HG03342 (cell line): Measurements from ENCODE around the gene CALU.

ENCODE experiments used
- ATAC-seq: cut with Tn5 transposase; IDR thresholded peaks from one replicate; pipeline ENCODE4 v1.9.1; 2021; ENCODE audit warnings: mild to moderate bottlenecking, moderate library complexity; ENCODE audit not compliant: unreplicated experiment

The CALU gene

DNA sequence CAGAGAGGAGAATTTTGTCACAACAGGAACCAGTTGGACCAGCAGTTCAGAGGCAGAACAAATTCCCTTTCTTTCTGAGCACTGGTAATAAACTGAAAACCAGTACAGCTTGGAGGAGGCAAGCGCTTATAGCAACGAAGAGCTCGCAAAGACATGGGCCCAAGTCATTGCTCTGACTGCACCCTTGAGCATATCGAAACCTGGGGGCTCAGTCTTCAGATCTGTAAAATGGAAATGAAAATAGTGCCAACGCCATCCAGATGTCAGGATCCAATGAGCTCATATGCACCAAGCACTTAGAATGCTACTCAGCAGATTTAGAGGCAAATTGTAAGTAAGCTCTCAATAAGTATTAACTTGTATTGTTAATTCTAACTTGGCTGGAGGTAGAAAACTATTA, 14.4 kb upstream of the CALU start:
- ATAC-seq = no peak

DNA sequence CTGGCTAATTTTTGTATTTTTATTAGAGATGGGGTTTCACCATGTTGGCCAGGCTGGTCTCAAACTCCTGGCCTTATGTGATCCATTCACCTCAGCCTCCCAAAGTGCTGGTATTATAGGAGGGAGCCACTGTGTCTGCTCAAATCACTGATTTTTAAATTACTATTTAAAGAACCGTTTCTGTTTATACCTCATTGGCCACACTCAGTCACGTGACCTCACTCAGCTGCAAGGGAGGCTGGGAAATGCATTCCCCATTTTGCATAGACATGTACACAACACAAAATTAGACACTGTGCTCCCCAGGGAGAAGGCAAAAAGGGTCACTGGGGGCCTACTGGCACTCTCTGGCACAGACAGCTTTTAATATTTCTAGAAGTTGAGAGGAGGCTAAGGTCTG, 13.6 kb upstream of the CALU start:
- no peak for ATAC-seq

DNA sequence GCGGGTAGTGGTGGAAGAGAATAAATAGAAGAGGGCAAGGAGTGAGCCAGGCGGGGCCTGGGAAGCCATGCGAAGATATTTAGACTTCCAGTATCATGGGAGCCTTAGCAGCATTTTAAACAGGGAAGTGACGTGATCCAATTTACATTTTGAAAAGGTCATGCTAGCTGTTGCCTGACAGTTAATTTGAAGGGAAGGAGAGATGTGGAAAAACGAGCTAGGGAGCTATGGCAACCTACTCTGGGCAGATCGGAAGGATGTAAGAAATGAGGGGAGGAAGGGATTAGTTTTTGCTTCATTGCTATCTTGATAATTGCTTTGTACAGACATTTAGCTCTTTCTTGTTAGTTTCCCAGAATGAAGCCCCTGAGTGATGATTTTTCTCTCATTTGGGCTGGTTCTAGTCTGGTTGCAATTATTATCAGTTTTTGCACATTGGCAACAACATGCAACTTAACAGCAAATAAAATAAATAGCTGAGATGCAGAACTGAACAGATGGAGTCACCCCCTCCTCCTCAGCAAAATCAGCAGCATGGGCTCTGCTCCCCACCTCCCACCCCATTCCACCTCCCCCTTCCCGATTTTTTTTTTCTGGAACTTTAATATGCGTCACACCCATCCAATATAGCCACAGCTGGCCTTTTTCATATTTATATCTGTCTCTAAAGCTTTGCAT, 13.0 kb upstream of the CALU start:
- ATAC-seq = no peak

DNA sequence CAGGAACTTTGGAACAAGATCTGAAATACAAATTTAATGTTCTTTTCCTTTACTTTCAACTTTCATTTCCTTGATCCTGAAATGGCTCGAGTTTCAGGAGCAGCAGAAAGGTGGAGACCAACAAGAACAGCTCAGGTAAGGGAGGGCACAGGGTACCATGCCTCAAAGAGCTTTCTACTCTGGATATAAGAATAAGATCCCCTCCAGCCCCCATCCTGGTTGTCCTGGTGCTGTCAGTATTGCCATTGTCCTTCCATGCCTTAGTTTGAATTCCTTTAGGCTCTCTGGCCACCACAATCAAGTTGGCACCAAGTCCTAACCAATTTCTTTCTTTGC, 12.5 kb upstream of the CALU start:
- no peak for ATAC-seq

DNA sequence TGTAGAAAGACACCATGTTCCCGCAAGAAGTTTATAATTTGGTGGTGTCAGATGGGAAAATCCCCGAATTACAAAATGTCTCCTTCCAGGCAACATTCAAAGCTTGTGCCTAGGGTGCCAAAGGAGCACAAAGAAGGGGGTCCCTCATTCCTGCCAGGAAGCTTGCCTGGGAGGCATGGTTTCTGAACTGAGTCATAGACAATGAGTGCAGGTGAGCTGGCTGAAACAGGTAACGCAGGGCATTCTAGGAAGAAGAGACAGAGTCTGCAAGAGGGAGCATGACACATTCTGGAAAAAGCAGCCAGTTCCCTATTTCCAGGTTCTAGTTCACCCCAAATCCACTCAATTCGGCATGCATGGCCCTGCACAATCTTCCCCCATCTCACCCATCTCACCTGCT, 11.9 kb upstream of the CALU start:
- no peak for ATAC-seq

DNA sequence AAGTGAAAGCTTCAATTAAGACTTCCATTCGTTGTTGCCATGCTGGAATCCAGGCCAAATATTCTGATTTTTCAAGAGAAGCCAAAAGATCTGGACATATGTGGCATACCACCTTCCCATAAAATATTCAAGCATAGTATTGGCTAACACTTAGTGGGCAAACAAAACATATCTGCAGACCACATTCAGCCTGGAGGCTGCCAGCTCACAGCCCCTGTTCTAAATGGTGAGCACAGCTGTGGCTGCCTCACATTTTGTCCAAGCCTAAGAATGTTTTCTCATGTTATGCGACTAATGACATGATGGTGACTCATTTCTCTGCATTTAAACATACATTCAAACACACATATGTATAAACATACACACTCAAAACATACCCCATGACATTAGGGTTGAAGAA, 10.6 kb upstream of the CALU start:
- ATAC-seq = no peak

DNA sequence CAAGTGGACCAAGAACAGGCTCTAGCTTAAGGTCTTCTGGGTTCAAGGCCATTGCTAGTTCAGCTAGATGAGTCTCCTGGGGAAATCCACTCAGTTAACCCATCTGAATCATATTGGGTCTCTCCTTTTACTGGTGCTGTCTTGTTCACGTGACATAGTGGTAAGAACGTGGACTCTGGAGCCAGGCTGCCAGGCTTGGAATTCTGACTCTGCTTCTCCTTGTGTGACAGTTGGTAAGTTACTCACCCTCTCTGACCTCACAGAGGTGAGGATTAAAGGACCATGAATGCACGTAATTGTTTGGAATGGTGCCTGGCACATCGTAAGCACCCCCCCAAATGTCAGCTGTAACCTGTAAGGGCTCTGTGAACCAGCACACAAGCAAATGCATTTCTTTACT, 9.7 kb upstream of the CALU start:
- ATAC-seq = no peak

DNA sequence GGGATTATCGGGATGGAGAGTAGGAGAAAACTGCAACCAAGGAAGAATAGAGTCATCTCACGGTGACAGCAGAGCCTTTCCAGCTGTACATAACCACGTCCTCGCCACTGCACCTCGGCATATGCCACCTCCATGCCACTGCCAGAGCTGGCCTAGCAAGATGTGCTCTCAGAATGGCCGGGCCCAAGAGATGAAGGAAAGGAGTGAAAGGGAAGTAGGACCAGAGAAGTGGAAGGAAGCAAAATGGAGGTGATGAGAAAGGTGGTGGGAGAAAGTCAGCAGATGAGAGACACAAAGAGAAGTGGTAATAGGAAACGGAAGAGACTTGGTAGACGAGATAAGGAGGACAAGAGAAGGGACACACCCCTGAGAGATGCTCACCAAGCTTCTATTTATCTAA, 8.0 kb upstream of the CALU start:
- no peak for ATAC-seq

DNA sequence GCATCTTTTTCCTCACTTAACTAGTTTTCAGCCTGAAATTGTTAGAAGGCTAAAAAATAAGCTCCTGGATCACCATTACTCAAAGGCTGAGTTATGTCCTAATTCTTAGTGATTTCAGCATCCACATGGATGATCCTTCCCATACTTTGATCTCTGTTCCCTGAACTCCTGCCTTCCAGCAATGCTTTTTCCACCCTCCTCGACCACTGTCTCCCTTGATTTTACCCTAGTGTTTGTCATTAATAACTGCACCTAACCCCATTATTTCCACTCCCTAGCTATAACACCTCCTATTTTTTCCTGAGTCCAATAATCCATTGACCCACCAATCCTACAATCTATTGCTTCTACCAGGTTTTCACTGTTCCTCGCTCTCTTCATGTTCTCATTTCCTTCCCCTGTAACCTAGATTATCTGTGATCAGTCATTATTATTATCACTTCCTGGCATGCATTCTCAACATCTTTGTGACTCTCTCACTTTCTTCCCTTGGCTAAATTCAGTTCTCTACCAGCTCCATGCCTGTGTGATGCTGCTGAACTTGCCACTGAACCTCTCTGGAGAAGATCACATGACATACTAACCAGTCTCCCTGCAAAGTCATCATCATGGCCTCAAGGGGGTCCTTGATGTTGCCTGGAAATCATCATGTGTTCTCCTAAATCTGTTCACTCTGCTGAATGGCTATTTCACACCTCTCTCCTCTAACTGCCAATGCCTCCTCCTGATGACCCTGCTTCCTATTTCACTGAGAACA, 6.5 kb upstream of the CALU start:
- ATAC-seq = no peak

DNA sequence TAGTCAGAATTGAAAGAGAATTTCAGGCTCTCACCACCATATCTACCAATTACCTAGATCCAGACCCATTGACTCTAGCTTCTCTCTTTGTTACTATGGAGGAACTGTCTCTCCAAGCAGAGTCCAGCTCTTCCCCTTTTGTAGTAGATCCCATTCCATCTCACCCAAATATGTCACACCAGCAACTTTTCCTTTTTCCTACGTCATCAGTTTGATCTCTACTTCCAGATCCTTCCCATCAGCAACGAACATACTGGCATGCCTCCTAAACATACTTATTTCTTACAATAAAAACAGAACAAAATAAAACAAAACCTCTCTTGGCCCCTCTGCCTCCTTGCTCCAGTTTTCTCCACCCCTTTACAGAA, 5.9 kb upstream of the CALU start:
- ATAC-seq = no peak

DNA sequence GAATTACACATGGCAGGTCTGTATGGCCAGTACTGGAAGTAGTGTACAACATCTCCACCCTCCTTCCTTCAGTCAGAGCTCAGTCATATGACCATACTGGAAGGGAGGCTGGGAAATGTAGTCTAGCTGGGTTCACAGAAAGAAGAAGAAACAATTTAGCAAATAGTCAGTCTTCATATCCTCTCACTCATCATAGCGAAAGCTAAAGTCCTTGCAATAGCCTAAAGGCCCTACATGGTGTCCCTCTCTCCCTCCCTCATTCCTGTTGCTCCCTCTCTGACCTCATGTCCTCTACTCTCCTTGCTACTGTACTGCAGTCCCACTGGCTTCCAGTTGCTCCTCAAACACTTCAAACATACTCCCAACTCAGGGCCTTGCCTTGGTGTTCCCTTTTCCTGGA, 4.3 kb upstream of the CALU start:
- ATAC-seq = no peak

DNA sequence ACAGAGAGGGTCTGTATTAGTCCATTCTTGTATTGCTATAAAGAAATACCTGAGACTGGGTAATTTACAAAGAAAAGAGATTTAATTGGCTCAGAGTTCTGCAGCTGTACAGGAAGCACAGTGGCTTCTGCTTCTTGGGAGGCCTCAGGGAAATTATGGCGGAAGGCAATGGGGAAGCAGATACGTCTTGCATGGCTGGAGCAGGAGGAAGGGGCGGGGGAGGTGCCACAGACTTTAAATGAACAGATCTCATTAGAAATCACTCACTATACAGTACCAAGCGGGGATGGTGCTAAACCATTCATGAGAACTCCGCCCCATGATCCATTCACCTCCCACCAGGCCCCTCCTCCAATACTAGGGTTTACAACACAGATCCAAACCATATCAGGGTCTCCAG, 3.7 kb upstream of the CALU start:
- ATAC-seq = no peak

DNA sequence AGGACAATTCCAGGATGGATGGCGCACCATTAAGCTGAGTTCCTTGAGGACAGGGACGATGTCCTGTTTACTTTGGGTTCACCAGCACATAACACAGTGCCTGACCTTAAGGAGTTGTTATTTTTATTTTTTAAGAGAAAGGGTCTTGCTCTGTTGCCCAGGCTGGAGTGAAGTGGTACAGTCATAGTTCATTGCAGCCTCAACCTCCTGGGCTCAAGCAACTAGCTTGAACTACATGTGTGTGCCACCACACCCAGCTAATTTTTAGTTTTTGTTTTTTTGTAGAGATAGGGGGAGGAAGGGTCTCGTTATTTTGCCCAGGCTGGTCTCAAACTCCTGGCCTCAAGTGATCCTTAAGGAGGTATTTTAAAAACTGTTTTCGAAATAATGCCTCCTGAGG, 1.7 kb upstream of the CALU start:
- ATAC-seq = no peak

DNA sequence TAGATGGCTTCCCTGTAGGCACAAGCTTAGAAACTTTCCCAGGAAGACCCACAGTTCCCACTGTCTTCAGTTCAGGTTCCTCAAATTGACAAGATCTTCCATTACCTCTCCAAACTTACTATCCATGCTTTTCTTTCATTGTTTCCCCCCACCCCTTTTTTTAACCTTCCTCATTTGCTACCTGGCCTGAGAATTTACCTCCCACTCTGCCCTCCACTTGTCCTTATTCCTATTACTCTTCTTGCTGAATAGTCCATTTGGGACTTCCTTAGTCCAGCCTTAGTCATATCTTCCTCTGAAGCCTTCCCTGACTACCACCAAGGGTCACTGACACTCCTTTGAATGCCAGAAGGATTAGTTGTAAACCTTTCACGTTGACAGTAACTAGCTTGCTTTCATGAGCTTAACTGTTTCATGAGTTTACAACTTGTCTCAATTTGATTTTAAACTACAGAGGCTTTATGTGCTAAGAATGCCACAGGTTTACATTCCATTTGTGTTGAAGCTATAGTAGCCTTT, 1.2 kb upstream of the CALU start:
- no peak for ATAC-seq

DNA sequence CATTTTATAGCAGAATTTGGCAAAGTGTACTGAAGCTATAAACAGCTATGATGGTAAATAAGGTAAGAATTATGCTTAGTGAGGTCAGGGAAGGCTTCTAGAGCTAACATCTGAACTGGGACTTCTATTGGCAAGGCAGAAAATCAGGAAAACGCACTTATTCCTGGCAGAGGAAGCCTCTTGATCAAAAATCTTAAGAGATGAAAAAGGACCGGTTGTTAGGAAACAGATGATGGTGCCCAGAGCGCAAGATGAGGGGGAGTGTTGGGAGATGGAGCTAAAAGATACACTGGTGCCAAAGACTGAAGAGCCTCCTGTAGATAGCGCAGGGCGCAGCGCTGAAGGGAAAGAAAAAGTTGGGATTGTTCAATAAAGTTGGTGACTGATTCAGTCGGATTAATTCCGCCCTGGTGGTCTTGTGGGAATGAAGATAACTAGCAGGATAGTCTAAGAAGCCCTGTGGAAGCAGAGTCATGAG, 550 bp upstream of the CALU start:
- ATAC-seq = peak; percentile 6

DNA sequence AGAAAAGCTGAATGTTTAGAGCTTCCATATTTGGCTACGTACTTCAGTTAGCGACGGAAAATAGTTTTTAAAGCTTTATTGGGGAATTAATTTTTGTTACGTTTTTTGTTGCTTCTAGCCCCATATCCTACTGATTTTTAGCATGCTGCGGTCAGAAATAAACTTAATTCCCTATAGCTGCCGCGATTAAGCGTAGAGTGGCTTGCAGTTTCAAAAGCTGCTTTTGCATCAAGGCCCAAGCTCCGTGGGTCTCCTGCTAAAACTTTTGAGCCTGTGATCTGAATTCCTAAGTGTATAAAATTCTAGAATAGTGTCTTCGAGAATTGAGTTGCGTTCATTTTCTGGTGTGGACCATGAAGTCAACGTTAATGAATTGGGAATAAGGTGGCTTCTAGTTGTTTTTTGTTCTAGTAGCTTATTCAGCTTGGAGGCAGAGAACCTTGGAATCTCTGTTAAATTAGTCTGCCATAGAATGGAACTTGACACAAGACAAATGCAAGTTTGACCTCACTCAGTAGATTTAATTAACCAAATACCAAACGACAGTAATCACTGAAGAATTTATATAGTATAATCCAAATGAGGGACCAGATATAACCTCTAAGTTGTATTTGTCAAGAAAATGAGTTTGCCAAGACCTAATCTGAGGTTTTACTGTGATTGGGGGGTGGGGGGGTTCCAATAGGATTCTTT, 977 bp downstream of the CALU start:
- no peak for ATAC-seq

DNA sequence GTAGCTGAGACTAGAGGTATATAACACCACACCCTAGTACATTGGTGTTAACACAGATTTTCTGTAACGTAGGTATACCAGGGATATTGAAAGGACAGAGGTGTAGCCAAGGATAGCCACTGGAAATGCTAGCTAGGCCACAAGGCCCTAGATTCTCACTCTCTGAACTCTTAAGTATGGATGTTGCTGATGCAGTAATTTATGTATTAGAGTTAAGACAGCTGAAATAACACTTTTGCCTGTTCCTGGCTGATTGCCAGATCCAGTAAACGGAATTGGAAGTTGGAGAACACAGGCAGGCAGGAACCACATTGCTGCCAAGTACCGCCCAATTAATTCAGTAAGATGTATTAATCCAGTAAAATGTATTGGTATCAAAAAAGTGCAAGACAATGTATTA, 1.8 kb downstream of the CALU start:
- ATAC-seq = no peak

DNA sequence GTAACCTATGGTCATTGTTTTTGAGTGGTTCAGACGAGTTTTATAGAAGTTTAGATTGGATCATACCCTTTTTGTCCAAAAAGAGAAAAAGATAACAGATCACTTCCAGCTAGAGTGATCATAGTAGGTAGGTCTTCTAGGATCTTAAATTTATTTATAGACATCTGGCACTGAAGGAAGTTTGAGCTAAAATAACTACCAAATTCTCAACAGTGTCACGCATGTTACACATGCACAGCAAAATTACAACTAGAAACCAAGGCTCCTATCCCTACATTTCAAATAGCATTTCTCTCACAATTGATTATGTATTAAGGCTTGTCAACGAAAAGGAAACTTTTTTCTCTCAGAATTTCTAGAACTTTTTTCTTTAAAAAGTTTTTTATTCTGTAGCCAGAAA, 2.3 kb downstream of the CALU start:
- ATAC-seq = no peak

DNA sequence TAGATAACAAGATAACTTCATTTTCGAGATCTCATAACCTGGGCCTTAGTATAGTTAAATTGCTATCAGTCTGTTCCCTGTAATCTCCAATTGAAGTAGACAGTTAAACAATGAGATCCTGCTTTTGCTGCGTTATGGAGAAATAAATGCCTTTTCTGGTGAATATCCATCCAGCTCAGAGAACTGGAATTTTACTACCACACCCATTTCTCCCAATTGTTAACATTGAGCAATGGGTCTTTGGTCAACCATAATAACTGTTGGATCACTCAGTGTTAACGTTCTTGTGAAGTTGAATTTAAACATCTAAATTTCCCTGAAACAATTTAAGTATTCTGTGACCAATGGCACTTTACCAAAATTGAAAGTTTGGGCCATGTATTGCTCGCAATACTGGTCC, 3.0 kb downstream of the CALU start:
- ATAC-seq = no peak

DNA sequence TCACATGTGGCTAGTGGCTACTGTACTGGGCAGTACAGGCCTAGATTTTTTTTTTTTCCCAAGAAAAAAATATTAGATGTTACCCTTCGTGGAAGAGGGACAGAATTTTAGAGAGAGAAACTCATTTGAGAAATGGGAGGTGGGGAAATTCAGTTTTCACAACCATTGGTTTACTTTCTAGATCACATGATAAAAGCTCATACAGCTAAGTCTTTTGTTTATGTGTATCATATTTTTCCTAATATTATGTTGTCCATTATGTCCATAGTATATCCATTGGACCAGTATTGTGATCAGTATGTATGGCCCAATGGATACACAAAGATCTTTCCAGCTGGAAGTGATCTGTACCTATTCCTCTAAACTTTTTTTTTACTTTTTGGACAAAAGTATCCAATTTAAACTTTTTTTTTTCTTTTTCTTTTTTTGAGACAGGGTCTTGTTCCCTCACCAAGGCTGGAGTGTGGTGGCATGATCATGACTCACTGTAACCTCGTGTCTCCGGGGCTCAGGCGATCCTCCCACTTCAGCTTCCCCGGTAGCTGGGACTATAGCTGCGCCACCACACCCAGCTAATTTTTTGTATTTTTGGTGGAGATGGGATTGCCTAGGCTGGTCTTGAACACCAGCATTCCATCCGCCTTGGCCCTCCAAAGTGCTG, 4.1 kb downstream of the CALU start:
- ATAC-seq = no peak

DNA sequence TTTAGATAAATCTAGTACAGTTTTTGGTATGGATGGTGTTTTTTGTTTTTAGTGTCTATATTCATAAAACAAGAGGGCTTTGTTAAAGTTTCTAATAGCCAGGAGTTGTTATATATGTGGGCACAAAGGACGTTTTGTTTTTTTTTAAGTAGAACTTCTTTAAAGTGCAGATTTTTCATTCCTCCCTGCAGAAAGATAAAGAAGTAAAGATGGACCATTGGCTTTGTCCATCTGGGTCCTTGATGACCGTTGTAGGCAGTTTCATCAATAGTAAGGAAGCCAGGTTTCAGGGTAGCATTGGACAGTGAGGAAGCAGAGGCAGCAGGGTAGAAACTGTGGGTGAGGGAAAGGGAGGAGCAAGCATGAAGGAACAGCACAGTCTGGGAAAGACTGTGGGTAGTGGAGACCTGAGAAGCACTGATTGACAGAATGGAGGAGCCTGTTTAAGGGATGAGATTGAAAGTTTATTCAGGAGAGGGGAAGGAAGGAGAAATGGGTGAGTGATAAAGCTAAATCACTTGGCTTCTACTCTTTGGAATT, 5.3 kb downstream of the CALU start:
- ATAC-seq = no peak
